ENCODE measurements around the gene GOT1. TPM values are rescaled to one million over a fixed set of nuclear protein-coding genes. Genes with fewer than 3 reads are reported as not detected.

GOT1 gene
- total RNA-seq, 1 donor from 2014 or later: 609 TPM

DNA sequence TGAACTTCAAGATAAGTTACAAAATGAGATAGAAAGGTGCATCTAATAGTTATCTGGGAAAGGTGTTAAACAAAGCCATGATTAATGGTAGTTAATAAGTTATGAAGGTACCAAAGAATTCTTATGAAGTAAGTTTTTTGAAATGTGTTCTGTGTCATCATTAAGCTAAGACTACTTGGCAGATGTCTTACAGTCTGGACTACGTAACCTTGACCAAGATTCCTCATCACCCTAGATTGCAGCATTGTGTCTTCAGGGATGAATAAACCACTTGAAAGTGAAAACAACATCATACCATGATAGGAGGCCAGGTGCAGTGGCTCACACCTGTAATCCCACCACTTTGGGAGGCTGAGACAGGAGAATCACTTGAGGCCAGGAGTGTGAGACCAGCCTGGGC, 48.2 kb downstream of the GOT1 start:
- Histone ChIP-seq H3K36me3 (no peaks in the 10 kb centered on the region), H3K4me1 (no peaks in the 10 kb centered on the region), H3K27ac (replicated peaks) (no peak overlapping the region), H3K9me3 (replicated peaks) (no peaks in the 10 kb centered on the region), H3K4me3 (no peak overlapping the region), H3K27me3 (ENCODE audit: low read depth) (peaks cover 29% of the 10 kb centered on the region)
- intact Hi-C loops (cut with micrococcal nuclease): no loop called here
- TF ChIP-seq, protein P1, sequence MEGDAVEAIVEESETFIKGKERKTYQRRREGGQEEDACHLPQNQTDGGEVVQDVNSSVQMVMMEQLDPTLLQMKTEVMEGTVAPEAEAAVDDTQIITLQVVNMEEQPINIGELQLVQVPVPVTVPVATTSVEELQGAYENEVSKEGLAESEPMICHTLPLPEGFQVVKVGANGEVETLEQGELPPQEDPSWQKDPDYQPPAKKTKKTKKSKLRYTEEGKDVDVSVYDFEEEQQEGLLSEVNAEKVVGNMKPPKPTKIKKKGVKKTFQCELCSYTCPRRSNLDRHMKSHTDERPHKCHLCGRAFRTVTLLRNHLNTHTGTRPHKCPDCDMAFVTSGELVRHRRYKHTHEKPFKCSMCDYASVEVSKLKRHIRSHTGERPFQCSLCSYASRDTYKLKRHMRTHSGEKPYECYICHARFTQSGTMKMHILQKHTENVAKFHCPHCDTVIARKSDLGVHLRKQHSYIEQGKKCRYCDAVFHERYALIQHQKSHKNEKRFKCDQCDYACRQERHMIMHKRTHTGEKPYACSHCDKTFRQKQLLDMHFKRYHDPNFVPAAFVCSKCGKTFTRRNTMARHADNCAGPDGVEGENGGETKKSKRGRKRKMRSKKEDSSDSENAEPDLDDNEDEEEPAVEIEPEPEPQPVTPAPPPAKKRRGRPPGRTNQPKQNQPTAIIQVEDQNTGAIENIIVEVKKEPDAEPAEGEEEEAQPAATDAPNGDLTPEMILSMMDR (IDR thresholded peaks at IDR 0.05; ENCODE audit: borderline replicate concordance): no peak
- no peak for DNase-seq

DNA sequence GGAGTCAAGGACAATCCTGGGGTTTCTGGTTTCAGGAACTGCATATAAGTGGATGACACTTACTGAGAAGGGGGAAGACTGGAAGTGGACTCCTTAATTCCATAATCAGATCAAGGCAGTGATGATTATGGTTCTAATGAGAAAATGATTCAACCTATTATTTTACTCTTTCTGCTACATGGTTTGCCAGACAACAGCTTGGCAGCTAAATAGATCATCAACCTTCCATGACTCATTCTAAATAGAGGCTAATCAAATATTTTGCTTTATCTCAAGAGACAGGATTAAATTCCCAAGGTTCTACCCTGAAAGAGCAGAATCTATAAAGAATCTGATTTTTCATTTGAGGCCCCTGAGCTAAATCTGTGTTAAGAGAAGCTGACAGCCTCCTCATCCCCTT, 55.0 kb downstream of the GOT1 start:
- intact Hi-C loops (cut with micrococcal nuclease): no loop called here
- H3K4me3 ChIP-seq: no peak overlapping the region
- peaks cover 27% of the 10 kb centered on the region for H3K27me3 ChIP-seq (ENCODE audit: low read depth)
- H3K4me1 ChIP-seq: no peaks in the 10 kb centered on the region
- DNase-seq: no peak
- H3K36me3 ChIP-seq: no peaks in the 10 kb centered on the region
- TF ChIP-seq, protein P1 (IDR thresholded peaks at IDR 0.05; ENCODE audit: borderline replicate concordance): no peak
- no peak overlapping the region for H3K27ac ChIP-seq (replicated peaks)
- no peaks in the 10 kb centered on the region for H3K9me3 ChIP-seq (replicated peaks)

DNA sequence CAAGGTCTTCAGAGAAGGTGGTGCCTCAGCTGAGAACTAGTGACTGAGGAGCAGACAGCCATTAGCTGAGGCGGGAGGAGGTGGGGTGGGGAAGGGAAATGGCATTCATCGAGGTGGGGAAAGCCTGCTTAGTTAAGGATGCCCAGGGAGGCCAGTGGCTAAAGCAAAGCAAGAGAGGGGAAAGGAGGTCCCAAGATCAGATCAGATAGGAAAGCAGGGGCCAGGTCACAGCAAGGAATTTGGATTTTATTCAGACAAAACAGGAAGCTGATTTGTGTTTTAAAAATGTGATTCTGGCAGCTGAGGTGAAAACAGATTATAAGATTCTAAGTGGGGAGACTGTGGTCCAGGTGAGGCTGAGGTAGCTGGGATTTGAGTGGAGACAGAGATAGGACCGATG, 55.5 kb downstream of the GOT1 start:
- no peak for DNase-seq
- H3K4me3 ChIP-seq: no peak overlapping the region
- no peaks in the 10 kb centered on the region for H3K9me3 ChIP-seq (replicated peaks)
- no peaks in the 10 kb centered on the region for H3K36me3 ChIP-seq
- H3K4me1 ChIP-seq: no peaks in the 10 kb centered on the region
- intact Hi-C loops (cut with micrococcal nuclease): no loop called here
- H3K27ac ChIP-seq (replicated peaks): no peak overlapping the region
- H3K27me3 ChIP-seq (ENCODE audit: low read depth): peaks cover 28% of the 10 kb centered on the region
- TF ChIP-seq, protein P1 (IDR thresholded peaks at IDR 0.05; ENCODE audit: borderline replicate concordance): no peak

DNA sequence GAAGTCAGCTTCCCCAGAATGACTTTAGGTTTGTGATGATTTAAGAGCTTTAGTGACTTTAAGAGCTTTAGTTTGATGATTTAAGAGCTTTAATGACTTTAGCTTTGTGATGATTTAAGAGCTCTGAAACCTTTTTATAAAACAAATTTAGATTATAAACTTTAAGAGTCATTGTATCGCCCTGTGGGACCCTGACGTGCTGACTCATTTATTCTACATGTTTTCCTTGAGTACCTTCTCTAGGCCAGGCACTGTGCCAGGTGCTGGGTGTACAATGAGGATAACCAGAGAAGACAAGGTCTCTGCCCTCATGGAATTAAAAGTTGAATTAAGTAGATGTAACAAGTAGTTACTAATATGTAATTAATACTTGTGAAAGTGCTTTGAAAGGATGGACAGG, 55.9 kb downstream of the GOT1 start:
- DNase-seq: no peak
- Histone ChIP-seq H3K27ac (replicated peaks) (no peak overlapping the region), H3K27me3 (ENCODE audit: low read depth) (peaks cover 28% of the 10 kb centered on the region), H3K4me1 (no peaks in the 10 kb centered on the region), H3K4me3 (no peak overlapping the region), H3K9me3 (replicated peaks) (no peaks in the 10 kb centered on the region), H3K36me3 (no peaks in the 10 kb centered on the region)
- TF ChIP-seq, protein P1 (IDR thresholded peaks at IDR 0.05; ENCODE audit: borderline replicate concordance): no peak
- intact Hi-C loops (cut with micrococcal nuclease): no loop called here

DNA sequence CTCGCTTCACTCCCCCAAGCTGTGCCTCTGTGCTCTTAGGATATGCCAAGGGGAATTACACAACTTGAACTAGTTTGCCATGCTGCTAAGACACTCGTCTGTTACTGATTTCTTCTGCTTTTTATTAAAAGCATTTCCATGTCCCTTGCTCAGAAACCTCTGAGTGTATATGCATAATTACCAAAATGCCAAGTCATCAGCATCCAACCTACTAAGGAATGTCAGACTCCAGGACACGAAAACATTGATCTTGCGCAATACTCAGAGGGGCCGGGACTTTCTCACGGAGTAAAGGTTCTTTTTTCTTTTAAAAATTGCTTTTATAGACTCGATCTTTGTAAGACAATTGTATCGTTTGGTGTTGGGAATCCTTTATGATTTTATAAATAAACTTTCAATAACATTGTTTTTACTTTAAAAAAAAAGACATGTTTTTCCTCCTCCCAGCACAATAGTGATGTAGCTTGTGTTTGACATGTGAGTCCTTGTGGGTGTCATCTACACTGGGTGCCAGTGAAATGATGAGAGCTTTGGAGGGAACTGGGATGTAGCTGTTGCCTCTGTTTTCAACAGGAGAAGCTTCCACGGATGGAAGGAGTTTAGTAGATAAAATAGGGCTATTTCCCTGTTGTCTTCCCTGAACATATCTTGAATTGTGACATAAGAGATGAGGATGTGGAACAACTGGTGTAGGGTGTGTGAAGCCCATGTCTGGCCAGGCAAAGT, 57.7 kb downstream of the GOT1 start:
- peaks cover 28% of the 10 kb centered on the region for H3K27me3 ChIP-seq (ENCODE audit: low read depth)
- TF ChIP-seq, protein P1 (IDR thresholded peaks at IDR 0.05; ENCODE audit: borderline replicate concordance): no peak
- H3K36me3 ChIP-seq: no peaks in the 10 kb centered on the region
- H3K27ac ChIP-seq (replicated peaks): no peak overlapping the region
- H3K4me1 ChIP-seq: no peaks in the 10 kb centered on the region
- intact Hi-C loops (cut with micrococcal nuclease): no loop called here
- no peaks in the 10 kb centered on the region for H3K9me3 ChIP-seq (replicated peaks)
- H3K4me3 ChIP-seq: no peak overlapping the region
- no peak for DNase-seq
